ENCODE measurements around the gene TAF4. TPM values are rescaled to one million over a fixed set of nuclear protein-coding genes. Genes with fewer than 3 reads are reported as not detected.

The TAF4 gene
- total RNA-seq, 1 experiment from 2014 or later: 21.0 TPM

DNA sequence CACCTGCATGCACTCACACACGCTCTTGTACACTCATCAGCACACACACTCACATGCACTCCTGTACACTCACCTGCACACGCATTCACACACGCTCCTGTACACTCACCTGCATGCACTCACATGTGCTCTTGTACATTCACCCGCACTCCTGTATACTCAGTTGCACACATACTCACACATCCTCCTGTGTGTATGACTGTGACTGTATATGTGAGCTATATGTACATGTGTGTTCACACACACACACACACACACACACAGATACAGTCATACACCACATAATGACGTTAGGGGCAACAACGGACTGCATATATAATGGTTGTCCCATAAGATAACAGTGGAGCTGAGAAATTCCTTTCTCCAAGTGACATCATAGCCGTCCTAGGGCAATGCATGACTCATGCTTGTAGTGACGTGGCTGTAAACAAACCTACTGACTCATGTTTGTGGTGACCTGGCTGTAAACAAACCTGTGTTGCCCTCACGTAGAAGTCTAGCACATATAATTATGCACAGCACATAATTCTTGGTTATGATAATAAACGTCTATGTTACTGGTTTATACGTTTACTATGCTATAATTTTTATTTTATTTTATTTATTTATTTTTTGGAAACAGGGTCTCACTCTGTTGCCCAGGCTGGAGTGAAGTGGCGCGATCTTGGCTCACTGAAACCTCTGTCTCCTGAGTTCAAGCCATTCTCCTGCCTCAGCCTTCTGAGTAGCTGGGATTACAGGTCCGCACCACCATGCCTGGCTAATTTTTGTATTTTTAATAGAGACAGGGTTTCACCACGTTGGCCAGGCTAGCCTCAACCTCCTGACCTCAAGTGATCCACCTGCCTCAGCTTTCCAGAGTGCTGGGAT lies 22.8 kb upstream of the TAF4 start:
- no peaks in the 10 kb centered on the region for H3K9me3 ChIP-seq (ENCODE audit: control insufficient read depth, insufficient read depth, low read depth, low read length)
- no TSS peak for BruUV-seq (replicated peaks)
- H3K4me1 ChIP-seq (ENCODE audit: control insufficient read depth, insufficient read depth, low read length): peaks cover 14% of the 10 kb centered on the region
- peak; percentile 99 for ATAC-seq
- DNase-seq (ENCODE audit: low read depth, low spot score): peak; percentile 97
- CTCF ChIA-PET: no interaction called here
- H3K27me3 ChIP-seq (ENCODE audit: control insufficient read depth, insufficient read depth, low read length): no peaks in the 10 kb centered on the region; the same call in 1 of the 2 replicates
- H3K36me3 ChIP-seq (ENCODE audit: control insufficient read depth, insufficient read depth, low read length): no peaks in the 10 kb centered on the region
- intact Hi-C loops (cut with micrococcal nuclease; ENCODE audit: unreplicated experiment): loop anchor here (2.0 kb wide), 1 partner anchor 22 kb away; no protein-coding TSS in a partner anchor
- TF ChIP-seq TCF7L2 (IDR thresholded peaks at IDR 0.05; ENCODE audit: low read depth, low read length) (no peak), POLR2AphosphoS5 (IDR thresholded peaks at IDR 0.05; ENCODE audit: low read depth, low read length) (peak; percentile 69; the same call in 1 of the 2 replicates)
- POLR2A ChIA-PET: interaction anchor here (1.3 kb wide), 1 partner anchor 33 kb away, joined by 11 read pairs; the partner anchor contains the start of gene LSM14B
- in situ Hi-C loops (cut with HindIII; ENCODE audit: low pct_unique_long_range_greater_than_20kb, low sequenced_read_pairs): no loop called here
- no peak overlapping the region for H3K4me3 ChIP-seq (ENCODE audit: low read depth in 2 of 2, low read length in 2 of 2)
- no peak overlapping the region for H3K27ac ChIP-seq (ENCODE audit: low read length)

DNA sequence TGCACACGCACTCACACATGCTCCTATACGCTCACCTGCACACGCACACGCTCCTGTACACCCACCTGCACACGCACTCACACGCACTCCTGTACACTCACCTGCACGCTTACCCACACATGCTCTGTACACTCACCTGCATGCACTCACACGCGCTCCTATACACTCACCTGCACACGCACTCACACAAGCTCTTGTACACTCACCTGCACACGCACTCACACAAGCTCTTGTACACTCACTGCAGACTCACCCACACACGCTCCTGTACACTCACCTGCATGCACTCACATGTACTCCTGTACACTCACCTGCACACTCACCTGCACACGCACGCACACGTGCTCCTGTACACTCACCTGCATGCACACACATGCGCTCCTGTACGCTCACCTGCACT lies 22.0 kb upstream of the TAF4 start:
- POLR2A ChIA-PET: interaction anchor here (0.7 kb wide), 1 partner anchor 22 kb away, joined by 4 read pairs; no protein-coding TSS in a partner anchor
- no peak for DNase-seq (ENCODE audit: low read depth, low spot score)
- H3K4me3 ChIP-seq (ENCODE audit: low read depth in 2 of 2, low read length in 2 of 2): no peak overlapping the region
- no peaks in the 10 kb centered on the region for H3K9me3 ChIP-seq (ENCODE audit: control insufficient read depth, insufficient read depth, low read depth, low read length)
- TF ChIP-seq, protein P1, sequence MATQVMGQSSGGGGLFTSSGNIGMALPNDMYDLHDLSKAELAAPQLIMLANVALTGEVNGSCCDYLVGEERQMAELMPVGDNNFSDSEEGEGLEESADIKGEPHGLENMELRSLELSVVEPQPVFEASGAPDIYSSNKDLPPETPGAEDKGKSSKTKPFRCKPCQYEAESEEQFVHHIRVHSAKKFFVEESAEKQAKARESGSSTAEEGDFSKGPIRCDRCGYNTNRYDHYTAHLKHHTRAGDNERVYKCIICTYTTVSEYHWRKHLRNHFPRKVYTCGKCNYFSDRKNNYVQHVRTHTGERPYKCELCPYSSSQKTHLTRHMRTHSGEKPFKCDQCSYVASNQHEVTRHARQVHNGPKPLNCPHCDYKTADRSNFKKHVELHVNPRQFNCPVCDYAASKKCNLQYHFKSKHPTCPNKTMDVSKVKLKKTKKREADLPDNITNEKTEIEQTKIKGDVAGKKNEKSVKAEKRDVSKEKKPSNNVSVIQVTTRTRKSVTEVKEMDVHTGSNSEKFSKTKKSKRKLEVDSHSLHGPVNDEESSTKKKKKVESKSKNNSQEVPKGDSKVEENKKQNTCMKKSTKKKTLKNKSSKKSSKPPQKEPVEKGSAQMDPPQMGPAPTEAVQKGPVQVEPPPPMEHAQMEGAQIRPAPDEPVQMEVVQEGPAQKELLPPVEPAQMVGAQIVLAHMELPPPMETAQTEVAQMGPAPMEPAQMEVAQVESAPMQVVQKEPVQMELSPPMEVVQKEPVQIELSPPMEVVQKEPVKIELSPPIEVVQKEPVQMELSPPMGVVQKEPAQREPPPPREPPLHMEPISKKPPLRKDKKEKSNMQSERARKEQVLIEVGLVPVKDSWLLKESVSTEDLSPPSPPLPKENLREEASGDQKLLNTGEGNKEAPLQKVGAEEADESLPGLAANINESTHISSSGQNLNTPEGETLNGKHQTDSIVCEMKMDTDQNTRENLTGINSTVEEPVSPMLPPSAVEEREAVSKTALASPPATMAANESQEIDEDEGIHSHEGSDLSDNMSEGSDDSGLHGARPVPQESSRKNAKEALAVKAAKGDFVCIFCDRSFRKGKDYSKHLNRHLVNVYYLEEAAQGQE (IDR thresholded peaks at IDR 0.05; ENCODE audit: insufficient read depth in 1 of 2, low read depth in 2 of 2, low read length in 1 of 2): no peak
- no peak for TF ChIP-seq TCF7L2 (IDR thresholded peaks at IDR 0.05; ENCODE audit: low read depth, low read length)
- TF ChIP-seq, protein P2, sequence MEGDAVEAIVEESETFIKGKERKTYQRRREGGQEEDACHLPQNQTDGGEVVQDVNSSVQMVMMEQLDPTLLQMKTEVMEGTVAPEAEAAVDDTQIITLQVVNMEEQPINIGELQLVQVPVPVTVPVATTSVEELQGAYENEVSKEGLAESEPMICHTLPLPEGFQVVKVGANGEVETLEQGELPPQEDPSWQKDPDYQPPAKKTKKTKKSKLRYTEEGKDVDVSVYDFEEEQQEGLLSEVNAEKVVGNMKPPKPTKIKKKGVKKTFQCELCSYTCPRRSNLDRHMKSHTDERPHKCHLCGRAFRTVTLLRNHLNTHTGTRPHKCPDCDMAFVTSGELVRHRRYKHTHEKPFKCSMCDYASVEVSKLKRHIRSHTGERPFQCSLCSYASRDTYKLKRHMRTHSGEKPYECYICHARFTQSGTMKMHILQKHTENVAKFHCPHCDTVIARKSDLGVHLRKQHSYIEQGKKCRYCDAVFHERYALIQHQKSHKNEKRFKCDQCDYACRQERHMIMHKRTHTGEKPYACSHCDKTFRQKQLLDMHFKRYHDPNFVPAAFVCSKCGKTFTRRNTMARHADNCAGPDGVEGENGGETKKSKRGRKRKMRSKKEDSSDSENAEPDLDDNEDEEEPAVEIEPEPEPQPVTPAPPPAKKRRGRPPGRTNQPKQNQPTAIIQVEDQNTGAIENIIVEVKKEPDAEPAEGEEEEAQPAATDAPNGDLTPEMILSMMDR (IDR thresholded peaks at IDR 0.05): no peak
- TF ChIP-seq SIN3A (IDR thresholded peaks at IDR 0.05; ENCODE audit: borderline replicate concordance, insufficient read depth, low read depth, low read length): no peak
- TF ChIP-seq POLR2AphosphoS5 (IDR thresholded peaks at IDR 0.05; ENCODE audit: low read depth, low read length): no peak
- intact Hi-C loops (cut with micrococcal nuclease; ENCODE audit: unreplicated experiment) (loop anchor here (2.0 kb wide), 1 partner anchor 21 kb away; no protein-coding TSS in a partner anchor), in situ Hi-C loops (cut with HindIII; ENCODE audit: low pct_unique_long_range_greater_than_20kb, low sequenced_read_pairs) (no loop called here)
- H3K27ac ChIP-seq (ENCODE audit: low read length): no peak overlapping the region
- no TSS peak for BruUV-seq (replicated peaks)
- ATAC-seq: no peak
- peaks cover 14% of the 10 kb centered on the region for H3K4me1 ChIP-seq (ENCODE audit: control insufficient read depth, insufficient read depth, low read length)
- CTCF ChIA-PET: no interaction called here
- H3K36me3 ChIP-seq (ENCODE audit: control insufficient read depth, insufficient read depth, low read length): no peaks in the 10 kb centered on the region
- no peaks in the 10 kb centered on the region; the same call in 1 of the 2 replicates for H3K27me3 ChIP-seq (ENCODE audit: control insufficient read depth, insufficient read depth, low read length)

Measured in Panc1 (cell line).